Activated CD8-positive, alpha-beta T cell treated with anti-CD3 and anti-CD28 coated beads for 36 hours (primary cell): ENCODE measurements around the gene ITPRIPL1. TPM values are rescaled to one million over a fixed set of nuclear protein-coding genes. Genes with fewer than 3 reads are reported as not detected.

Source experiments
- ATAC-seq: fragments of 200-7000 bp; cut with Tn5 transposase; one replicate; pipeline ENCODE4 v1.10.0; 2021; ENCODE audit warnings: mild to moderate bottlenecking, moderate library complexity
- CTCF ChIA-PET: fragments of 350-600 bp; sonication (Branson Sonifier 250); formaldehyde crosslinking; loops from one replicate; lab custom pipeline; 2021; ENCODE audit warnings: antibody characterized with exemption; lab: Charles Lee
- POLR2A ChIA-PET: fragments of 350-600 bp; sonication (Branson Sonifier 250); formaldehyde crosslinking; loops from one replicate; lab custom pipeline; 2021; ENCODE audit warnings: antibody characterized with exemption; lab: Charles Lee
- DNase-seq: peaks from one replicate; pipeline ENCODE4 v3.0.0-alpha.2; 2020
- H3K27ac Mint-ChIP-seq: one replicate; pipeline ENCODE4 v1.8.0; 2021; ENCODE audit warnings: mild to moderate bottlenecking, mixed read lengths
- H3K27me3 Mint-ChIP-seq: one replicate; pipeline ENCODE4 v1.8.0; 2021; ENCODE audit warnings: mixed read lengths
- H3K36me3 Mint-ChIP-seq: one replicate; pipeline ENCODE4 v1.8.0; 2021; ENCODE audit warnings: low read depth, mixed read lengths
- H3K4me1 Mint-ChIP-seq: one replicate; pipeline ENCODE4 v1.8.0; 2021; ENCODE audit warnings: low read depth, mixed read lengths
- H3K4me3 Mint-ChIP-seq: one replicate; pipeline ENCODE4 v1.8.0; 2021; ENCODE audit warnings: mild to moderate bottlenecking, moderate library complexity, mixed read lengths
- H3K9me3 Mint-ChIP-seq: one replicate; pipeline ENCODE4 v1.8.0; 2021; ENCODE audit warnings: mixed read lengths
- CTCF ChIP-seq: fragments of 200-600 bp; IDR thresholded peaks from one replicate; pipeline ENCODE4 v1.8.0; 2022; ENCODE audit warnings: antibody characterized with exemption, mild to moderate bottlenecking
- intact Hi-C: fragments of 100-400 bp; cut with micrococcal nuclease; formaldehyde crosslinking; loops from one replicate; pipeline ENCODE4 v1.10.0; 2022
- total RNA-seq, 2 experiments: library from RNA; stranded (reverse); gene quantifications; one replicate each; pipeline ENCODE4 v1.2.3, GENCODE V29; 2021

ITPRIPL1 gene
- total RNA-seq, 2 experiments from 2014 or later: 28.2 to 32.6 TPM

DNA sequence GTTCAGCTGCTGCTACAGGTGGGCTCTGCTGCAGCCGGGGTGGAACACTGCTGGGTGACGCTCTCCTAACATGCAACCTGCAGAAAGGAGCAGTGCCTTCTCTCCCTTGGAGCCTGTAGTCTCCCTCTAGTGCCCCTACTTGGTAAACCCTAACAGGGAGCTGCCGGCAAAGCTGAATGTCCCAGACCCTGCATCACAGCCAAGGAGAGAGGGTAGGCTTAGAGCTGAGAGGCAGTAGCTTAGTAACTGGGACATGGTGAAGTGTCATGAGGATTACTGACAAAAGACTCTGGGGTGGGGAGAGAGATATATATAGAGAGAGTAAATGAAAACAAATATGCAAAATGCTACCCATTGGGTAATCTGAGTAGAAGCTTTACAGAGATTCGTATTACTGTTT is 20.3 kb downstream of the ITPRIPL1 start:
- Mint-ChIP-seq H3K4me1 (peaks cover 35% of the 10 kb centered on the region), H3K36me3 (peaks cover 78% of the 10 kb centered on the region), H3K27ac (peak overlapping the region; percentile 55), H3K9me3 (no peaks in the 10 kb centered on the region), H3K4me3 (no peak overlapping the region), H3K27me3 (no peaks in the 10 kb centered on the region)
- intact Hi-C loops: no loop called here
- ATAC-seq (no peak), DNase-seq (no peak)
- TF ChIP-seq CTCF: no peak
- ChIA-PET CTCF (interaction anchor here (1.1 to 2.1 kb wide), 3 partner anchors 13 to 20 kb away, joined by 3 to 8 read pairs (median 4); no protein-coding TSS in a partner anchor), POLR2A (interaction anchor here (0.8 to 2.3 kb wide), 7 partner anchors 10 to 209 kb away, joined by 3 to 13 read pairs (median 3); partner anchors contain the start of gene NCAPH)

DNA sequence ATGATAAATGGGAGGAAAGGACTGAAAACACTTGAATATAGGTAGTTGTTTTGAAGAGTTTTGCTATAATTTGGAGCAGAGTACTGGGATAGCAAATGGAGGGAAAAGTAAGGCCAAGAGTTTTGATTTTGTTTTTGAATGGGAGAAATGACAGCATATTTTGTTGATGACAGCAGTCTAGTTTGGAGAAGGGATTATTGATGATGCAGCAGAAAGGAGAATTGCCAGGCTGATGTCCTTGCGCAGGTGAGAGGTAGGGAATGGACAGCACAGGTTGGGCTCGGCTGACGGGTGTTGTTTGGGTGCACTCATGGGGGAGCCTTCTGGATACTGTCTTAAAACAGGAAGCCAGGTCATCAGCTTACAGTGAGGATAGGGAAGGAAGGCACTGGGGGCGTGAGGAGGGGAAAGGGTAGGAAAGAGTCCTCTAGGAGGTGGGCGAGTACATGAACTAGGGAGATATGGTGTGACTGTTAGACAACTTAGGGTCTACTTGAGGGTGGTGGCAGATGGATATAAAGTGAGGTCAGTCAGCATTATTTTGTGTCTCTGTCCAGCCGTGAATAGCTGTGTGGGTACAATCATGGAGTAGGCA is 20.8 kb downstream of the ITPRIPL1 start:
- Mint-ChIP-seq H3K9me3 (no peaks in the 10 kb centered on the region), H3K27ac (no peak overlapping the region), H3K27me3 (no peaks in the 10 kb centered on the region), H3K4me3 (no peak overlapping the region), H3K4me1 (peaks cover 32% of the 10 kb centered on the region), H3K36me3 (peaks cover 79% of the 10 kb centered on the region)
- POLR2A ChIA-PET: interaction anchor here (1.0 to 2.3 kb wide), 5 partner anchors 9 to 173 kb away, joined by 3 to 13 read pairs (median 3); partner anchors contain the start of gene NCAPH
- DNase-seq (no peak), ATAC-seq (no peak)
- no peak for TF ChIP-seq CTCF
- CTCF ChIA-PET: interaction anchor here (1.1 to 2.1 kb wide), 3 partner anchors 14 to 61 kb away, joined by 3 to 8 read pairs (median 3); no protein-coding TSS in a partner anchor
- intact Hi-C loops: no loop called here

GRCh38 chr2:96347395-96347794 is 22.3 kb downstream of the ITPRIPL1 start:
- intact Hi-C loops: no loop called here

GRCh38 chr2:96353032-96353561 is 28.0 kb downstream of the ITPRIPL1 start:
- H3K4me1 Mint-ChIP-seq: no peaks in the 10 kb centered on the region
- ChIA-PET CTCF (interaction anchor here (0.8 kb wide), 1 partner anchor 258 kb away, joined by 3 read pairs; no protein-coding TSS in a partner anchor), POLR2A (no interaction called here)
- H3K27me3 Mint-ChIP-seq: no peaks in the 10 kb centered on the region
- H3K36me3 Mint-ChIP-seq: peaks cover 59% of the 10 kb centered on the region
- H3K27ac Mint-ChIP-seq: no peak overlapping the region
- no peak for TF ChIP-seq CTCF
- ATAC-seq: no peak
- H3K4me3 Mint-ChIP-seq: no peak overlapping the region
- intact Hi-C loops: no loop called here
- no peaks in the 10 kb centered on the region for H3K9me3 Mint-ChIP-seq
- no peak for DNase-seq

More at GRCh38 chr2:96347395-96347794, 22.3 kb downstream of the ITPRIPL1 start:
- no peak overlapping the region for H3K27ac Mint-ChIP-seq
- POLR2A ChIA-PET: interaction anchor here (1.0 kb wide), 1 partner anchor 39 kb away, joined by 3 read pairs; no protein-coding TSS in a partner anchor
- TF ChIP-seq CTCF: no peak
- H3K27me3 Mint-ChIP-seq: no peaks in the 10 kb centered on the region
- no peak overlapping the region for H3K4me3 Mint-ChIP-seq
- peaks cover 74% of the 10 kb centered on the region for H3K36me3 Mint-ChIP-seq
- H3K4me1 Mint-ChIP-seq: peaks cover 17% of the 10 kb centered on the region
- ATAC-seq (no peak), DNase-seq (no peak)
- H3K9me3 Mint-ChIP-seq: no peaks in the 10 kb centered on the region
- CTCF ChIA-PET: no interaction called here

GRCh38 chr2:96353606-96354101 is 28.5 kb downstream of the ITPRIPL1 start:
- Mint-ChIP-seq H3K4me1 (no peaks in the 10 kb centered on the region), H3K9me3 (no peaks in the 10 kb centered on the region), H3K27me3 (no peaks in the 10 kb centered on the region), H3K4me3 (no peak overlapping the region), H3K36me3 (peaks cover 61% of the 10 kb centered on the region), H3K27ac (no peak overlapping the region)
- ChIA-PET POLR2A (no interaction called here), CTCF (no interaction called here)
- no peak for TF ChIP-seq CTCF
- intact Hi-C loops: no loop called here
- DNase-seq (no peak), ATAC-seq (no peak)
